MG63 (cell line): ENCODE data around the gene SLAMF6. TPM values are rescaled to one million over a fixed set of nuclear protein-coding genes. Genes with fewer than 3 reads are reported as not detected.
A peak's percentile ranks its signal among the peaks of the same experiment; 100 is the strongest.

Source experiments
- DNase-seq: peaks from one replicate; pipeline ENCODE4 v3.0.0-alpha.2; 2020
- H3K27me3 ChIP-seq: fragments of 250-450 bp; sonication (Bioruptor Pico); 2 replicates; pipeline ENCODE4 v1.5.1; 2020; ENCODE audit warnings: mild to moderate bottlenecking, moderate library complexity
- H3K36me3 ChIP-seq: fragments of 250-450 bp; sonication (Bioruptor Pico); 2 replicates; pipeline ENCODE4 v1.5.1; 2020; ENCODE audit warnings: mild to moderate bottlenecking, moderate library complexity
- H3K4me3 ChIP-seq: fragments of 250-450 bp; sonication (Bioruptor Pico); 2 replicates; pipeline ENCODE4 v1.5.1; 2020; ENCODE audit warnings: mild to moderate bottlenecking, moderate library complexity
- H3K9me3 ChIP-seq: fragments of 250-450 bp; sonication (Bioruptor Pico); 2 replicates; pipeline ENCODE4 v1.5.1; 2020; ENCODE audit warnings: mild to moderate bottlenecking, moderate library complexity
- total RNA-seq: library from RNA; depleted of rRNA; stranded (reverse); fragments of >200 nt; shearing (Covaris generic); gene quantifications from 2 replicates; pipeline ENCODE4 v1.2.3, GENCODE V29; 2014; ENCODE audit warnings: low replicate concordance

The SLAMF6 gene
- total RNA-seq, 1 experiment from 2014 or later, result not detected

- H3K4me3 ChIP-seq, result no peak overlapping the region
These were observed 57.9 kb downstream of the SLAMF6 start for GRCh38 chr1:160465123-160465522.

GRCh38 chr1:160460683-160461287 is 62.3 kb downstream of the SLAMF6 start:
- Histone ChIP-seq H3K9me3 (no peaks in the 10 kb centered on the region), H3K4me3 (no peak overlapping the region), H3K27me3 (no peaks in the 10 kb centered on the region), H3K36me3 (no peaks in the 10 kb centered on the region)
- no peak for DNase-seq

More at GRCh38 chr1:160465123-160465522, 57.9 kb downstream of the SLAMF6 start:
- no peaks in the 10 kb centered on the region for H3K9me3 ChIP-seq
- H3K36me3 ChIP-seq, result no peaks in the 10 kb centered on the region
- no peaks in the 10 kb centered on the region for H3K27me3 ChIP-seq
- DNase-seq, result no peak

- Histone ChIP-seq H3K9me3 (no peaks in the 10 kb centered on the region), H3K4me3 (no peak overlapping the region), H3K27me3 (no peaks in the 10 kb centered on the region), H3K36me3 (no peaks in the 10 kb centered on the region)
- DNase-seq, result no peak
These were observed 62.8 kb downstream of the SLAMF6 start for GRCh38 chr1:160460214-160460642.

GRCh38 chr1:160459687-160460086 is 63.4 kb downstream of the SLAMF6 start:
- Histone ChIP-seq H3K27me3 (no peaks in the 10 kb centered on the region), H3K9me3 (no peaks in the 10 kb centered on the region)

GRCh38 chr1:160459056-160459455 is 64.0 kb downstream of the SLAMF6 start:
- Histone ChIP-seq H3K36me3 (no peaks in the 10 kb centered on the region), H3K27me3 (no peaks in the 10 kb centered on the region), H3K9me3 (no peaks in the 10 kb centered on the region), H3K4me3 (no peak overlapping the region)
- DNase-seq, result no peak

More at GRCh38 chr1:160459687-160460086, 63.4 kb downstream of the SLAMF6 start:
- Histone ChIP-seq H3K4me3 (no peak overlapping the region), H3K36me3 (no peaks in the 10 kb centered on the region)
- no peak for DNase-seq

- H3K9me3 ChIP-seq, result no peaks in the 10 kb centered on the region
- H3K36me3 ChIP-seq, result no peaks in the 10 kb centered on the region
- H3K4me3 ChIP-seq, result no peak overlapping the region
- no peaks in the 10 kb centered on the region for H3K27me3 ChIP-seq
- no peak for DNase-seq
These were observed 67.9 kb downstream of the SLAMF6 start for GRCh38 chr1:160455153-160455517.

GRCh38 chr1:160454371-160455152 is 68.5 kb downstream of the SLAMF6 start:
- no peaks in the 10 kb centered on the region for H3K27me3 ChIP-seq
- no peak for DNase-seq
- H3K4me3 ChIP-seq, result no peak overlapping the region
- no peaks in the 10 kb centered on the region for H3K36me3 ChIP-seq
- no peaks in the 10 kb centered on the region for H3K9me3 ChIP-seq

- no peaks in the 10 kb centered on the region for H3K27me3 ChIP-seq
- no peaks in the 10 kb centered on the region for H3K9me3 ChIP-seq
- no peaks in the 10 kb centered on the region for H3K36me3 ChIP-seq
- DNase-seq, result no peak
- no peak overlapping the region for H3K4me3 ChIP-seq
These were observed 69.6 kb downstream of the SLAMF6 start for GRCh38 chr1:160453443-160453842.

- H3K36me3 ChIP-seq, result no peaks in the 10 kb centered on the region
- H3K27me3 ChIP-seq, result no peaks in the 10 kb centered on the region; the same call in 1 of the 2 replicates
- DNase-seq, result no peak
- no peak overlapping the region for H3K4me3 ChIP-seq
- no peaks in the 10 kb centered on the region for H3K9me3 ChIP-seq
These were observed 71.2 kb downstream of the SLAMF6 start for GRCh38 chr1:160451859-160452232.

GRCh38 chr1:160451119-160451858 is 71.8 kb downstream of the SLAMF6 start:
- H3K9me3 ChIP-seq, result no peaks in the 10 kb centered on the region
- no peak overlapping the region for H3K4me3 ChIP-seq
- no peak for DNase-seq
- no peaks in the 10 kb centered on the region; the same call in 1 of the 2 replicates for H3K27me3 ChIP-seq
- H3K36me3 ChIP-seq, result no peaks in the 10 kb centered on the region

GRCh38 chr1:160449494-160449893 is 73.6 kb downstream of the SLAMF6 start:
- H3K36me3 ChIP-seq, result no peaks in the 10 kb centered on the region
- no peaks in the 10 kb centered on the region; the same call in 1 of the 2 replicates for H3K27me3 ChIP-seq
- H3K4me3 ChIP-seq, result no peak overlapping the region
- H3K9me3 ChIP-seq, result no peaks in the 10 kb centered on the region
- no peak for DNase-seq

GRCh38 chr1:160446945-160447600 is 76.0 kb downstream of the SLAMF6 start:
- Histone ChIP-seq H3K4me3 (no peak overlapping the region), H3K36me3 (no peaks in the 10 kb centered on the region), H3K27me3 (no peaks in the 10 kb centered on the region; the same call in 1 of the 2 replicates), H3K9me3 (no peaks in the 10 kb centered on the region)
- DNase-seq, result no peak

- Histone ChIP-seq H3K27me3 (no peaks in the 10 kb centered on the region), H3K4me3 (no peak overlapping the region), H3K36me3 (no peaks in the 10 kb centered on the region), H3K9me3 (no peaks in the 10 kb centered on the region)
- DNase-seq, result no peak
These were observed 83.3 kb downstream of the SLAMF6 start for GRCh38 chr1:160439718-160440117.

GRCh38 chr1:160438935-160439334 is 84.1 kb downstream of the SLAMF6 start:
- Histone ChIP-seq H3K4me3 (no peak overlapping the region), H3K36me3 (no peaks in the 10 kb centered on the region), H3K9me3 (no peaks in the 10 kb centered on the region), H3K27me3 (no peaks in the 10 kb centered on the region)
- no peak for DNase-seq

- Histone ChIP-seq H3K4me3 (peak overlapping the region; percentile 30), H3K9me3 (no peaks in the 10 kb centered on the region), H3K27me3 (no peaks in the 10 kb centered on the region), H3K36me3 (no peaks in the 10 kb centered on the region)
- no peak for DNase-seq
These were observed 84.6 kb downstream of the SLAMF6 start for GRCh38 chr1:160438317-160438918.

- H3K4me3 ChIP-seq, result peak overlapping the region; percentile 30
- no peaks in the 10 kb centered on the region for H3K27me3 ChIP-seq
- no peaks in the 10 kb centered on the region for H3K9me3 ChIP-seq
- no peak for DNase-seq
- no peaks in the 10 kb centered on the region for H3K36me3 ChIP-seq
These were observed 85.4 kb downstream of the SLAMF6 start for GRCh38 chr1:160437432-160438316.
